SJCRH30 (cell line): ENCODE measurements around the gene BDH2. TPM values are rescaled to one million over a fixed set of nuclear protein-coding genes. Genes with fewer than 3 reads are reported as not detected.

ENCODE experiments used
- DNase-seq, 2 experiments: peaks; one replicate each; pipeline ENCODE4 v3.0.0-alpha.2; 2015 to 2020
- H3K27ac ChIP-seq: fragments of 250-450 bp; sonication (Bioruptor Pico); 2 replicates; pipeline ENCODE4 v1.5.1; 2020; ENCODE audit warnings: mild to moderate bottlenecking, moderate library complexity
- H3K27me3 ChIP-seq: fragments of 250-450 bp; sonication (Bioruptor Pico); 2 replicates; pipeline ENCODE4 v1.5.1; 2020; ENCODE audit warnings: mild to moderate bottlenecking, moderate library complexity
- H3K36me3 ChIP-seq: fragments of 250-450 bp; sonication (Bioruptor Pico); 2 replicates; pipeline ENCODE4 v1.5.1; 2020; ENCODE audit warnings: mild to moderate bottlenecking, moderate library complexity
- H3K4me1 ChIP-seq: fragments of 250-450 bp; sonication (Bioruptor Pico); 2 replicates; pipeline ENCODE4 v1.5.1; 2020; ENCODE audit warnings: mild to moderate bottlenecking, moderate library complexity
- H3K4me3 ChIP-seq: fragments of 250-450 bp; sonication (Bioruptor Pico); 2 replicates; pipeline ENCODE4 v1.5.1; 2020; ENCODE audit warnings: mild to moderate bottlenecking, moderate library complexity
- H3K9me3 ChIP-seq: fragments of 250-450 bp; sonication (Bioruptor Pico); replicated peaks from 2 replicates; pipeline ENCODE4 v1.5.1; 2020; ENCODE audit warnings: mild to moderate bottlenecking, moderate library complexity
- total RNA-seq: library from RNA; depleted of rRNA; stranded (reverse); fragments of >200 nt; shearing (Covaris generic); gene quantifications from 2 replicates; pipeline ENCODE4 v1.2.3, GENCODE V29; 2014

The BDH2 gene
- total RNA-seq, 1 experiment from 2014 or later = 109 TPM

GRCh38 chr4:103073792-103074438 lies 25.7 kb downstream of the BDH2 start:
- peaks cover 4% of the 10 kb centered on the region; the same call in 1 of the 2 replicates for H3K4me1 ChIP-seq
- H3K27me3 ChIP-seq = no peaks in the 10 kb centered on the region
- H3K4me3 ChIP-seq = no peak overlapping the region
- peaks cover 4% of the 10 kb centered on the region; the same call in 1 of the 2 replicates for H3K36me3 ChIP-seq
- H3K9me3 ChIP-seq = no peaks in the 10 kb centered on the region
- no peak for DNase-seq
- H3K27ac ChIP-seq = no peak overlapping the region

- H3K4me3 ChIP-seq = no peak overlapping the region
- no peaks in the 10 kb centered on the region; the same call in 1 of the 2 replicates for H3K9me3 ChIP-seq
- 0 out of 2 replicates have a peak, but pooled peaks cover 2% of the 10 kb centered on the region for H3K36me3 ChIP-seq
- no peak for DNase-seq
- no peak overlapping the region for H3K27ac ChIP-seq
- no peaks in the 10 kb centered on the region for H3K27me3 ChIP-seq
- H3K4me1 ChIP-seq = no peaks in the 10 kb centered on the region
These were observed 31.6 kb downstream of the BDH2 start for GRCh38 chr4:103067841-103068547.

GRCh38 chr4:103060453-103061148 lies 39.0 kb downstream of the BDH2 start:
- Histone ChIP-seq H3K27ac (no peak overlapping the region), H3K36me3 (peaks cover 8% of the 10 kb centered on the region; the same call in 1 of the 2 replicates), H3K27me3 (no peaks in the 10 kb centered on the region), H3K4me3 (no peak overlapping the region), H3K9me3 (peaks cover 2% of the 10 kb centered on the region; the same call in 1 of the 2 replicates), H3K4me1 (no peaks in the 10 kb centered on the region)
- DNase-seq = no peak

DNA sequence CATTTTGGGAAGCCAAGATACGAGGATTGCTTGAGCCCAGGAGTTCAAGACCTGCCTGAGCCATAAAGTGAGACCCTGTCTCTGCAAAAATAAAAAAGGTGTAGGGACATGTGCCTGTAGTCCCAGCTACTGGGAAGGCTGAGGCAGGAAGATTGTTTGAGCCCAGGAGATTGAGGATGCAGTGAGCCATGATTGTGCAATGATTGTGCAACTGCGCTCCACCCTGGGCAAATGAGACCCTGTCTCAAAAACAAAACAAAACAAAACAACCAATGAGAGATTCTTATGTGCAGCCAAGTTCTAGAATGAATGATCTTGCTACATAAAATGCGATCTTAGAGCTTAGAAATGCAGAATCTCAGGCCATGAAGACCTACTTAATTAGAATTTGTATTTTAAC lies 45.6 kb downstream of the BDH2 start:
- no peak for DNase-seq
- H3K27me3 ChIP-seq = no peaks in the 10 kb centered on the region
- H3K4me1 ChIP-seq = no peaks in the 10 kb centered on the region
- H3K9me3 ChIP-seq = 0 out of 2 replicates have a peak, but pooled peaks cover 2% of the 10 kb centered on the region
- no peak overlapping the region for H3K4me3 ChIP-seq
- no peaks in the 10 kb centered on the region for H3K36me3 ChIP-seq
- no peak overlapping the region for H3K27ac ChIP-seq

DNA sequence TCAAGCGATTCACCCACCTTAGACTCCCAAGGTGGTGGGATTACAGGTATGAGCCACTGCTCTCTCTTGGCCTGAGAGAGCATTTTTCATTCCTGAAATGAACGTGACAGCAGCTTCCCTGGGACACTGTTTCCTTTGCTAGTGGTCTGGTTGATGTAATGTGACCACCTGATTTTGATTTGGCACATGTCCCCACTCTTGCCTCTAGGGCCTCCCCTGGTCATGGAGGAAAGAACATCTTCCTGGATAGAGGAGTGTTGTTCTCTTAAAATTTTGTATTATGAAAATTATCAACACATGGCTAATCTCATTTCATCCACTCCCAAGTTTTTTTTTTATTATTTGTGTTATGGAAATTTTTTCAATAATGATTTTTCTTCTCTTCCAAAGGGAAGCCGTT lies 46.9 kb downstream of the BDH2 start:
- H3K9me3 ChIP-seq = 0 out of 2 replicates have a peak, but pooled peaks cover 2% of the 10 kb centered on the region
- no peaks in the 10 kb centered on the region for H3K4me1 ChIP-seq
- H3K4me3 ChIP-seq = no peak overlapping the region
- DNase-seq = no peak
- no peaks in the 10 kb centered on the region for H3K27me3 ChIP-seq
- H3K36me3 ChIP-seq = 0 out of 2 replicates have a peak, but pooled peaks cover 7% of the 10 kb centered on the region
- H3K27ac ChIP-seq = no peak overlapping the region

DNA sequence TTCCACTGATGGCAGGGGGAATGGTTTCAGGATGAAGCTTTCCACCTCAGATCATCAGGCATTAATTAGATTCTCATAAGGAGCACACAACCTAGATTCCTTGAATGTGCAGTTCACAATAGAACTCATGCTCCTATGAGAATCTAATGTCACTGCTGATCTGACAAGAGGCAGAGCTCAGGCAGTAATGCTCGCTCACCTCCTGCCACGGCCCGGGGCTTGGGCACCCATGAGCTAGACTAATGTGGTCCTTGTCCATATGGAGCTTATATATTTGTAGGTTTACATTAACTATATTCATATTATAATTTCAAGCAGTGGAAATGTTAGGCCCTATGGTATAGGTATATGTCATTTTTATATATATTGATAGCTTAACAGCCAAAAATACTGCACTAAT lies 47.5 kb downstream of the BDH2 start:
- 0 out of 2 replicates have a peak, but pooled peaks cover 10% of the 10 kb centered on the region for H3K36me3 ChIP-seq
- H3K27ac ChIP-seq = no peak overlapping the region
- no peak for DNase-seq

GRCh38 chr4:103050736-103051436 lies 48.7 kb downstream of the BDH2 start:
- Histone ChIP-seq H3K4me3 (no peak overlapping the region), H3K4me1 (no peaks in the 10 kb centered on the region), H3K27me3 (no peaks in the 10 kb centered on the region), H3K36me3 (0 out of 2 replicates have a peak, but pooled peaks cover 14% of the 10 kb centered on the region), H3K9me3 (no peaks in the 10 kb centered on the region), H3K27ac (no peak overlapping the region)
- no peak for DNase-seq

More for the DNA sequence above, 47.5 kb downstream of the BDH2 start:
- H3K4me3 ChIP-seq = no peak overlapping the region
- no peaks in the 10 kb centered on the region for H3K4me1 ChIP-seq
- 0 out of 2 replicates have a peak, but pooled peaks cover 2% of the 10 kb centered on the region for H3K9me3 ChIP-seq
- no peaks in the 10 kb centered on the region for H3K27me3 ChIP-seq

GRCh38 chr4:103046416-103047290 lies 53.0 kb downstream of the BDH2 start:
- Histone ChIP-seq H3K9me3 (no peaks in the 10 kb centered on the region), H3K36me3 (peaks cover 14% of the 10 kb centered on the region), H3K4me3 (no peak overlapping the region), H3K4me1 (no peaks in the 10 kb centered on the region), H3K27me3 (no peaks in the 10 kb centered on the region), H3K27ac (no peak overlapping the region)
- DNase-seq = peak; percentile 8 to 46

DNA sequence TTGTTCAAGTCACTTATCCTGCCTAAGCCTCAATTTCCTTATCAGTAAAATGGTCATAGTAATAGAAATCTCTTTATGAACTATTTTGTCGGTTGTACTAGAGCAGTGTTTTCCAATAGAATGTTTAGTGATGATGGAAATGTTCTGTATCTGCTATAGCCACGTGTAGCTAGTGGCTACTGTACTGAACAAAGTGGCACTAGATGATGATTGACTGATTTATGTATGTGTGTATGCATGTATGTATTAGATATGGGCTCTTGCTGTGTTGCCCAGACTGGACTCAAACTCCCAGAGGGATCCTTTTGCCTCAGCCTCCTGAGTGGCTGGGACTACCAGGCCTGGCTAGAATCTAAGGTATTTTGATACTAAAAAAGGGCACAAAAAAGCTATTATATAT lies 55.5 kb downstream of the BDH2 start:
- no peaks in the 10 kb centered on the region for H3K4me1 ChIP-seq
- DNase-seq = no peak
- peaks cover 14% of the 10 kb centered on the region for H3K36me3 ChIP-seq
- no peak overlapping the region for H3K4me3 ChIP-seq
- H3K27me3 ChIP-seq = no peaks in the 10 kb centered on the region
- no peaks in the 10 kb centered on the region for H3K9me3 ChIP-seq
- H3K27ac ChIP-seq = no peak overlapping the region

DNA sequence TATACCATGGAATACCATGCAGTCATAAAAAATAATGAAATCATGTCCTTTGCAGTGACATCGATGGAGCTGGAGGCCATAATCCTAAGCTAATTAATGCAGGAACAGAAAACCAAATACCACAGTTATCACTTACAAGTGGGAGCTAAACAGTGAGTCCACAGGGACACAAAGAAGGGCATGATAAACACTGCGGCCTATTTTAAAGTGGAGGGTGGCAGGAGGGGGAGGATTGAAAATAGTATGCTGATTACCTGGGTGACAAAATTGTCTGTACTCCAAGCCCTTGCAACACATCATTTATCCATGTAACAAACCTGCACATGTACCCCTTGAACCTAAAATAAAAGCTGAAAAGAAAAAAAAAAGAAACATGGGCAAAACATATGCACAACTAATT lies 63.5 kb downstream of the BDH2 start:
- Histone ChIP-seq H3K36me3 (0 out of 2 replicates have a peak, but pooled peaks cover 3% of the 10 kb centered on the region), H3K27me3 (no peaks in the 10 kb centered on the region), H3K4me3 (no peak overlapping the region), H3K4me1 (no peaks in the 10 kb centered on the region), H3K9me3 (no peaks in the 10 kb centered on the region), H3K27ac (no peak overlapping the region)
- no peak for DNase-seq

GRCh38 chr4:103032574-103032973 lies 67.1 kb downstream of the BDH2 start:
- H3K4me1 ChIP-seq = no peaks in the 10 kb centered on the region
- DNase-seq = peak; percentile 37 to 64
- no peak overlapping the region for H3K4me3 ChIP-seq
- H3K27me3 ChIP-seq = no peaks in the 10 kb centered on the region
- H3K27ac ChIP-seq = no peak overlapping the region
- H3K36me3 ChIP-seq = 0 out of 2 replicates have a peak, but pooled peaks cover 4% of the 10 kb centered on the region
- H3K9me3 ChIP-seq = no peaks in the 10 kb centered on the region

- Histone ChIP-seq H3K4me1 (no peaks in the 10 kb centered on the region), H3K27ac (no peak overlapping the region), H3K27me3 (no peaks in the 10 kb centered on the region), H3K9me3 (no peaks in the 10 kb centered on the region), H3K4me3 (no peak overlapping the region), H3K36me3 (0 out of 2 replicates have a peak, but pooled peaks cover 4% of the 10 kb centered on the region)
- DNase-seq = no peak
These were observed 68.8 kb downstream of the BDH2 start for GRCh38 chr4:103030791-103031190.

DNA sequence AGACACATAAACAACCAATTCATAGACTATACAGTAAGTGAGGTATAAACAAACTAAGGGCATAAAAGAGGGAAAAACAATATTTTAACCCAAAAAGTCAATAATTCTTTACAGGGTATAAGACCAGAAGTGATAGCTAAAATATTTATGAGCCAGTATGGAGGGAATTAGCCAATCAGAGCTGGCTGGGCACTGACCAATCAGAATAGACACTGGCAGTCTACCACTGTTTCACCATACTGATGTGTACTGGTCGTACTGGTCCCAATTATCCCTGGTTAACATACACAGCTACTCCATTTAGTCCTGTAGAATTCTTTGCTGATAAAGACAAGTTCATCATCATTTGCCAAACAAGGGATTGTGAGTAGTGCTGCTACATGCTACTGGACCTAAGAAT lies 70.3 kb downstream of the BDH2 start:
- Histone ChIP-seq H3K4me1 (no peaks in the 10 kb centered on the region), H3K4me3 (no peak overlapping the region), H3K27ac (no peak overlapping the region), H3K9me3 (no peaks in the 10 kb centered on the region), H3K36me3 (0 out of 2 replicates have a peak, but pooled peaks cover 4% of the 10 kb centered on the region), H3K27me3 (no peaks in the 10 kb centered on the region)
- DNase-seq = no peak
